GM12875 (cell line): ENCODE data around the gene FBL.
A peak's percentile ranks its signal among the peaks of the same experiment; 100 is the strongest.

ENCODE experiments used
- H3K4me3 ChIP-seq: one replicate; pipeline ENCODE4 v1.5.1; 2011; ENCODE audit warnings: low read depth, low read length, control low read depth
- TF ChIP-seq, protein P1 (sequence below): IDR thresholded peaks from 2 replicates; pipeline ENCODE4 v1.5.1; 2011; ENCODE audit warnings: low read depth, mild to moderate bottlenecking, control low read depth, inconsistent platforms, low read length, moderate library complexity, borderline replicate concordance; ENCODE audit not compliant: insufficient read depth

FBL gene

DNA sequence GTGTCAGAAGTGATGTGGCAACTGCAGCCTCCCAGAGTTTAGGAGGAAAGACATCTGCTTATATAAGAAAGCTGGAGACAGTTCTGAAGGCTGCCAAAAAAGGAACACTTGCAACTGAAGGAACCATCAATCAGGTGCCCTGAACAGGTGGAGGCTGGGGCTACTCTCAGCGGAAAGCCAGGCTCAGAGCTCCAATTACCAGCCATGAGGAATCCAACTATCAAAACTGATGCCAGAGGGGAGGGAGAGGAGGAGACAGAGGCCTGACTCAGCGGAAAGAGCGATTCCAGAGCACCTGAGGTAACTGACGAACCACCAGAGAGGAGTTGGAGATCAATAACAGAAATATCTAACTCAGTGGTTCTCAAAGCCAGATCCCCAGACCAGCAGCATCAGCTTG lies 43.2 kb downstream of the FBL start:
- H3K4me3 ChIP-seq = no peak overlapping the region
- TF ChIP-seq, protein P1, sequence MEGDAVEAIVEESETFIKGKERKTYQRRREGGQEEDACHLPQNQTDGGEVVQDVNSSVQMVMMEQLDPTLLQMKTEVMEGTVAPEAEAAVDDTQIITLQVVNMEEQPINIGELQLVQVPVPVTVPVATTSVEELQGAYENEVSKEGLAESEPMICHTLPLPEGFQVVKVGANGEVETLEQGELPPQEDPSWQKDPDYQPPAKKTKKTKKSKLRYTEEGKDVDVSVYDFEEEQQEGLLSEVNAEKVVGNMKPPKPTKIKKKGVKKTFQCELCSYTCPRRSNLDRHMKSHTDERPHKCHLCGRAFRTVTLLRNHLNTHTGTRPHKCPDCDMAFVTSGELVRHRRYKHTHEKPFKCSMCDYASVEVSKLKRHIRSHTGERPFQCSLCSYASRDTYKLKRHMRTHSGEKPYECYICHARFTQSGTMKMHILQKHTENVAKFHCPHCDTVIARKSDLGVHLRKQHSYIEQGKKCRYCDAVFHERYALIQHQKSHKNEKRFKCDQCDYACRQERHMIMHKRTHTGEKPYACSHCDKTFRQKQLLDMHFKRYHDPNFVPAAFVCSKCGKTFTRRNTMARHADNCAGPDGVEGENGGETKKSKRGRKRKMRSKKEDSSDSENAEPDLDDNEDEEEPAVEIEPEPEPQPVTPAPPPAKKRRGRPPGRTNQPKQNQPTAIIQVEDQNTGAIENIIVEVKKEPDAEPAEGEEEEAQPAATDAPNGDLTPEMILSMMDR = no peak

DNA sequence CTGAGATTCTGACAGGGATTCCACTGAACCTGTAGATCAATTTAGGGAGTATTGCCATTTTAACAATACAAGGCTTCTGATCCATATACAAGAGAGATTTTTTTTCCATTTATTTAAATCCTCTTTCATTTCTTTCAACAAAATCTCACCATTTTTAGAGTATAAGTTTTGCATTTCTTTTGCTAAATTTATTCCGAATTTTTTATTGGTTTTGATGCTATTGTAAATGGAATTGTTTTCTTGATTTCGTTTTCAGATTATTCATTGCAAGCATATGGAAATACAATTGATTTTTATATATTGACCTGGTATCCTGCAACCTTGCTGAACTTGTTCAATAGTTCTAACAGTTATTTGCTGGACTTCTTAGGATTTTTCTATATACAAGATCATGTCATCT lies 49.1 kb downstream of the FBL start:
- H3K4me3 ChIP-seq = no peak overlapping the region
- TF ChIP-seq, protein P1 = no peak

DNA sequence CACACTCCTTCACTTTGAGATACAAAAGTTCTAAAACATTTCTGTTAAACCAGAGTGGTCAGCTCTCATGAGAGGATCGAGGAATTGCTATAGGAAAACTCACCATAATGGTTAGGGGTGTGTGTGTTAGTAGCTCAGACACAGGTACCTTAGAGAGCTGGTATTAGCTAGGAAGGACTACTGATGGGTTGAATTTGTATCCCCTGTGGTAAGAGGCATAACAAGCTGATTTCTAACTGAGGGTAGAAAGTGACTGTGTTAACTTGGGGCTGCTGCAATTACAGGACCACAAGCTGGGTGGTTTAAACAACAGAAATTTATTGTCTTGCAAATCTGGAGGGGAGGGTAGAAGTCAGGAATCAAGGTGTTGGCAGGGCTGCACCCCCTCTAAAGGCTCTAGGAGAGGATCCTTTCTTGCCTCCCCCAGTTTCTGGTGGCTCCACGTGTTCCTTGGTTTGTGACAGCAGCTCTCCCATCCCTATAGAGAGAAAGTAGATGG lies 50.1 kb downstream of the FBL start:
- TF ChIP-seq, protein P1 = no peak
- no peak overlapping the region for H3K4me3 ChIP-seq

DNA sequence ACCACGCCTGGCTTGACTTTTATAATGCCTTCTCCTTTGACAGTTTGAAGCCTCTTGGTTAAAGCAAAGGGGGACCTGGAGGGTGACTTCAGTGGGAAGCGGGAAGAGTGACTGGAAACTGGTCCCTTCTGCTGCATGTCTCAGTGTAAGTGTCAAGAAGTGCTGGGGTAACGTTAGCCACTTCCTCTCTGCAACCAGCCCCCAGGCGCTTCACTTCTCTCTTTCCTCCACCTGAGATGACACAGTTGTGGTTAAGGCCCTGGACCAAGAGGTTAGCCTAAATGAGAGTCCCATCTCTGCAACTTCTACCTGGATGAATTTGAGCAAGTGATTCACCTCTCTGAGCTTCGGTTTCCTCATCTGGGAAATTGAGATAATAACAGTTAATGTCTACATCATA lies 51.2 kb downstream of the FBL start:
- H3K4me3 ChIP-seq = no peak overlapping the region

DNA sequence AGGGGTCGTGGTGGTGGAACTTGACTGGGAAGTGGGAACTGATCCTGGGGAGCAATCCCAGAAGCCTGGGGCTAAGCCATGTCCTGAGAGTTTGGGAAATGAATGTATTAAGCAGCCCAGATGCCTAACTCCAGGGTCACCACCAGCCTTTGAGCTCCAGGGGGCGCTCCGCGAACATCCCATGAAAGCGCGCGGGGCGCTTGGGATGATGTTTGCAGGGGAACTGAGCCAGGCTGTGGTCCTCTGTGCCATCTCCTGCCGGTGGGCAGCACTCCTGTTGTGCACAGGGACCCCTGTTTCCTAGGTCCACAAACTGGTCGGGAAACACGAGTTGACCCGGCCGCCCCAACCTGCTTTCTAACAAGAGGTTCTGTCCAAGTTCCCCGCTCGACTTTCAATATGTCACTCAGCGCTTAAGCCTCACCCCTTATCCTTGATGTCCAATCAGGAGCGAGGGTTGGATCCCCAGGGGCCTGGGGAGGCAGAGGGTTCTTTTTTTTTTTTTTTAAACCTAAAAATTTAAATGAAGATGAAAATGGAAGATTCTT lies 53.1 kb downstream of the FBL start:
- TF ChIP-seq, protein P1 = peak; percentile 95
- H3K4me3 ChIP-seq = peak overlapping the region; percentile 70

More for the DNA sequence above, 51.2 kb downstream of the FBL start:
- TF ChIP-seq, protein P1 = no peak

DNA sequence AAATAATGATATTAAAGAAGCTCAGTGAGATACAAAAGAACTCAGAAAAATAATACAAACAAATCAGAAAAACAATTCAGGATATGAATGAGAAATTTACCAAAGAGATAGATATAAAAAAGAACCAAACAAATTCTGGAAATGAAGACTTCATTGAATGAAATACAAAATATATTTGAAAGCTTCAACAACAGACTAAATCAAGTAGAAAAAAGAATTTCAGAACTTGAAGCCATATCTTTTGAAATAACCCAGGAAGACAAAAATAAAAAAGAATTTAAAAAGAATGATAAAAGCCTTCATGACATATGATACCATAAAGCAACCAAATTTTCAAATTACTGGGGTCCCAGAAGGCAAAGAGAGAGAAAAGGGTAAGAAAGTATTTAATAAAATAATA lies 57.9 kb downstream of the FBL start:
- TF ChIP-seq, protein P1 = no peak
- H3K4me3 ChIP-seq = no peak overlapping the region
